ENCODE data around the gene MYEOV.
A peak's percentile ranks its signal among the peaks of the same experiment; 100 is the strongest.

Gene MYEOV

DNA sequence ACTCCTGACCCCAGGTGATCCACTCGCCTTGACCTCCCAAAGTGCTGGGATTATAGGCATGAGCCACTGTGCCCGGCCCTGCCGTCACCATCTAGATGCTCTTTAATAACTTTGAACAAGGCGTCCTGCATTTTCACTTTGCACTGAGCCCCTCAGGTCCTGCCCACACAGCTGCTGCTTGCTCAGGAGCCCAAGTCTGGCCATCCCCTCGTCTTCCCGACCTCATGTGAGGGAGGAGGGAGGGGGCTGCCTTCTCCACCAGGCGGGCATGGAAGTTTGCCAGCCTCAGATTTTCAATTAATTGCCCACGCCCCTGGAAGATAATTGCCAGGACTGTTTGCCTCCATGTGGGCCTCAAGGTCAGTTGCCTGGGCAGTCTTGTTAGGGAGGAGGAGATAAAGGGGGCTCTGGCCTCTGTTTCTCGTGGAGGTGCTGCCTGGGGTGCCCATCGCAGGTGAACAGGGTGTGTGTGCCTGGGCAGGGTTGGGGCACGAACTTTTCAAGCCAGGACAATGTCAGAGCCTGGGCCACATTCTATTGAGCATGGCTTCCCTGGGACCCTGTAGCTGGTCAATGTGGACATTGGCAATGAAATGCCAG is 27.9 kb upstream of the MYEOV start:
- DNase-seq (ENCODE audit: low read depth), result no peak

GRCh38 chr11:69267395-69267805 is 26.6 kb upstream of the MYEOV start:
- no peak for DNase-seq (ENCODE audit: low read depth)

DNA sequence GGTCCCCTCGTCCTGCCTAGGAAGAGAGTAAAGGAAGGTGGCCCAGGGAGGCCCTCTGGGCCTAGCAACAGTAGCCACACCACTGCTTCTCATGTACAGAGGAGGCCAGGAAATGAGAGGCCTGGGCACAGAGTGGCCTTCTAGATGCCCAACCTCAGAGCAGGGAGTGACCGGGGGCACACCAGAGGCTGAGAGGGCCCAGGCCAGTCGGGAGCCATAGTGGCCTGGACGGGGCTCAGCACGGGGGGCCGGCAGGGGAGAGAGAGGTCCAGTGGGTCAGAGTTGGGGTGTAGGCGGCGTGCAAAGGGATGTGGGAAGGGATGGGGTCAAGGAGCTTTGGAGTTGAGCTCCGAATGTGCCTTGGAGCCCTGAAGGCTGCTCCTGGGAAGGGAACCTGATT is 25.0 kb upstream of the MYEOV start:
- DNase-seq (ENCODE audit: low read depth), result no peak

- DNase-seq (ENCODE audit: low read depth), result no peak
These were observed 24.6 kb upstream of the MYEOV start for GRCh38 chr11:69269388-69269787.

- no peak for DNase-seq (ENCODE audit: low read depth)
These were observed 23.8 kb upstream of the MYEOV start for GRCh38 chr11:69269926-69270697.

GRCh38 chr11:69270941-69271340 is 23.0 kb upstream of the MYEOV start:
- no peak for DNase-seq (ENCODE audit: low read depth)

GRCh38 chr11:69272055-69272454 is 21.9 kb upstream of the MYEOV start:
- DNase-seq (ENCODE audit: low read depth), result no peak

DNA sequence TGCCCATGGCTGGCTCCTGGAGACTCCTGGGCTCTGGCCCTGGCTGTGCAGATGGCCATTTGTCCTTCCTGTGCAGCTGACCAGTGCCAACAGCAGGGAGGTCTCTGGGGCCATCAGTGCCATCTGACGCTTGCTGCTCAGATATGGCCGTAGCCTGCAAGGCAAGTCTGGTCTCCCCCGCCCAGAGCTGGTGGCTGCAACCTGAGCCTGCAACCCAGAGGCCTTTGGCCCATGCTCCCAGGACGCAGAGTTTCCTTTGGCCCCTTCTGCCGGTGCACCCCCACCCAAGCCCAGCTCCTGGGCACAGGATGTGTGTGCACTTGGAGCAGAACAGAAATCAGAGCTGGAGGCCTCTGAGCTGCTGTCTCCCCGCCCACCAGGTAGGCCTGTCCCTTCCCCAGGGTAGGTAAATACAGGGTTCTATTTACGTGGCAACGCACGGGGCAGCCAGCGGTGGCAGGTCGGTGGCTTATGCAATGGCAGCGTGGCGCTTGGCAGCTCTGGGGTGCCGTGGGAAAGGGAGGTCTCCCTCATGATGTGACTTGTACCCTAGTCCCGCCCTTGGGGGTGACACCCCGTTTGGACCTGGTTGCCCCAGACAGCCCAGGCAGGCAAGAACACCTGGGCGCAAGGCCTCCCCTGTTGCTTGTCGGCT is 21.0 kb upstream of the MYEOV start:
- DNase-seq (ENCODE audit: low read depth), result no peak

- DNase-seq (ENCODE audit: low read depth), result no peak
These were observed 20.4 kb upstream of the MYEOV start for GRCh38 chr11:69273571-69273970.

DNA sequence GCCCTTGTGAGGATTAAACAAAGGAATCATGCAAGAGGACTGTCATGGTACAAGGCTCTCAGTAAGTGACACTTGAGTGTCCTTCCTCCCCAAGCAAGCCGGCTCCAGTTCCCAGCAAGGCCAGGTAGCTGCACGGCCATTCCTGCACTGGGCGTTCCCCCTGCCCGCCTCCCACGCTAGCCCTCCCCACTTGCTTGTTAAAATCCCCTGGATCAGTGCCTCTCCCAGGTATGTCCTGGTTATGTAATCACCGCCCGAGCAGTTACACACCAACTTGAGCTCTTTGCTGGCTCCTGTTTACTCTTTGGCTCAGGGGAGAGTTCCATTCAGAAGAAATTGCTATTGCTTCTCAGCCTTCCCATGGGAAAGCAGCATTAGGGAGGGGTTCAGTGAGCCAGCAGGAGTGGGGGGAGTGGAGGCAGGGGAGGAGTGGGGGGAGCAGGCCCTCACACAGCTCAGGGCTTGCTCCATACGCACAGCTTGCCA is 19.4 kb upstream of the MYEOV start:
- DNase-seq (ENCODE audit: low read depth), result no peak

- no peak for DNase-seq (ENCODE audit: low read depth)
These were observed 18.8 kb upstream of the MYEOV start for GRCh38 chr11:69275178-69275577.

- no peak for DNase-seq (ENCODE audit: low read depth)
These were observed 17.8 kb upstream of the MYEOV start for GRCh38 chr11:69276165-69276564.

- DNase-seq (ENCODE audit: low read depth), result no peak
These were observed 16.7 kb upstream of the MYEOV start for GRCh38 chr11:69277074-69277809.

DNA sequence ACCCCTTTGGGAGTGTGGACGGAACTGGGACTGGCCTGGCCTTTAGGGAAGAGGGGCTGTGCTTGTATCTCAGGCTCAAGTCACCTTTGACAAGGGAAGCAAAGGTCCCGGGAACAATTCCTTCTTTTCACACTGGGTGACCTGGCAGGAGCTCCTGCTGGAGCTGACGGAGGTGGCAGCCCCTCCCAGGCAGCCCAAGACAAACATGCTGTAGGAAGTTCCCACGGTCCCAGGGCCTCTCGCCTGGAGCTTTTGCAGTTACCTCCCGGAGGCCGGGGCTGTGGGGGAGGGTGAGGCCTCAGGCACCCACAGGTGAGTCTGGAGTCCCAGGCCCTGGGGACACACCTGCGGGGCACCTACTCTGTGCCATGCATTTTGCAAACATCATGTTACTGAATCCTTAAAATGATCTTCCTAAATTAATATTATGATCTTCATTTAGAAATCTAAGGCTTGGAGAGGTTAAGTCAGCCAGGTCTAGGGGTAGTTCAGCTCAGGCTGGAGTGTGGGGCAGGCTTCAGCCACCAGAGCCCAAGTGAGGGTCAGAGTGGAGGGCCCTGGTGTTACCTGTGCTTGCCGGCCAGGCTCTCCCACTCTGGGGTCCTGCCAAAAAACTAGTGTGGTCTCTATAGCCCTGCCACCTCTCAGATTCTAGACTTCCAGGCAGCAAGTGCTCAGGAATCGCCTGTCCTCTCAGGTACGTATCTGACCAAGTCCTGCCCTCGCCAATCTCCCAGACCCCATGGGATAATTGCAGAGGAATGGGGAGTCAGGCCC is 15.7 kb upstream of the MYEOV start:
- DNase-seq (ENCODE audit: low read depth), result no peak

GRCh38 chr11:69280451-69280850 is 13.5 kb upstream of the MYEOV start:
- no peak for DNase-seq (ENCODE audit: low read depth)

- DNase-seq (ENCODE audit: low read depth), result peak; percentile 88
These were observed 13.0 kb upstream of the MYEOV start for GRCh38 chr11:69280994-69281393.

- DNase-seq (ENCODE audit: low read depth), result no peak
These were observed 10.5 kb upstream of the MYEOV start for GRCh38 chr11:69283446-69283845.

DNA sequence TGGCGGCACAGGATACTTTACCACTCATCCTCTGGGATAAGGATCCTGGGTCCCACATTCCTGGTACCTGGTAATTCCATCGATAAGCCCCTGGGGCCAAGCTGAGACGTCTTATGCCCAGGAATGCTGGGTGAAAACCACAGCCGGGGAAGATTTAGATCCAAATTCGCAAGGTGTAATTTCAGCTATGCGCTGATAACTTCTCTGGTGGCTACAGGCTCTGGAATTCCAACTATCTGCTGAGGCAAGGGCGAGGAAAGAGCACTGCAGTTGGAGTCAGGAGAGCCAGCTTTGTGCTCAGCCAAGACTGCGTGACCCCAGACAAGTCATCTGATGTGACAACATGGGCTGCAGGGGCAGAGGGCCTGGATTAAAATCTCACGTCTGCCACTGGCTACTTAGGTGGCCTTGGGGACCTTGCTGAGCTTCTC is 9.9 kb upstream of the MYEOV start:
- no peak for DNase-seq (ENCODE audit: low read depth)

GRCh38 chr11:69285091-69285490 is 8.9 kb upstream of the MYEOV start:
- no peak for DNase-seq (ENCODE audit: low read depth)

DNA sequence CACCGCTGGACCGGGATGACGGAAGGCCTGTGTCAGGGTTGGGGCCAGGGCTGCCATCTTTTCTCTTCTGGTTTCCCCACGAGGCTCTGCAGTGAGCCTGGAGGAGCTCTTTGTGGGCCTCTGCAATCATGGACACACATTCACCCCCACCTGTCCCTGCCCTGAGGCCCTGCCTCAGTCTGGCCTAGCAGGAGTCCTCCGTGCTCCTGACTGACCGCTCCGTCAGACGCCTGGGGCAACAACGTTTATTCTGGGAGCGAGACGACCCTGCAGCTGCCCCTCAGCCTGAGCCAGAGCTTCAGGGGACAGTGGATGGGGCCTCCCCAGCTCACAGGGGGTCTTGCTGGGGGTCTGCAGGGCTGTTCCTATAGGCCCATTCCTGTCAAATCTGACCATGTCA is 8.2 kb upstream of the MYEOV start:
- DNase-seq (ENCODE audit: low read depth), result no peak
